Left lung (tissue), 10 donors: ENCODE data around the gene MUS81. TPM values are rescaled to one million over a fixed set of nuclear protein-coding genes. Genes with fewer than 3 reads are reported as not detected.
"Not testable (repeated sequence)": the region's sequence is repeated elsewhere in the genome, so short reads cannot be mapped to it uniquely, and the experiment has no call there.

Experiments
- ATAC-seq: fragments of 200-7000 bp; cut with Tn5 transposase; one replicate; pipeline ENCODE4 v1.9.1; 2020; ENCODE audit warnings: moderate library complexity
- DNase-seq, 4 donors: peaks; one replicate each; pipeline ENCODE4 v3.0.0-alpha.2; 2013 to 2020
- H3K27ac ChIP-seq, 2 donors: fragments of 200-600 bp; sonication (generic) in 1 of 2; one replicate each; pipeline versions ENCODE4 v1.5.0 to v1.8.0; 2020 to 2021
- H3K27me3 ChIP-seq, 2 donors: fragments of 200-600 bp; sonication (generic) in 1 of 2; one replicate each; pipeline versions ENCODE4 v1.5.0 to v1.8.0; 2020 to 2021
- H3K36me3 ChIP-seq, 2 donors: fragments of 200-600 bp; sonication (generic) in 1 of 2; one replicate each; pipeline versions ENCODE4 v1.5.0 to v1.8.0; 2020 to 2021
- H3K4me1 ChIP-seq, 2 donors: fragments of 200-600 bp; one replicate each; pipeline ENCODE4 v1.8.0; 2021
- H3K4me3 ChIP-seq, 2 donors: fragments of 200-600 bp; sonication (generic) in 1 of 2; one replicate each; pipeline versions ENCODE4 v1.5.0 to v1.8.0; 2020 to 2021; ENCODE audit warnings: mild to moderate bottlenecking in 1 of 2
- H3K9me3 ChIP-seq, 2 donors: fragments of 200-600 bp; sonication (generic) in 1 of 2; one replicate each; pipeline versions ENCODE4 v1.5.0 to v1.8.0; 2020 to 2021
- intact Hi-C, 2 donors: fragments of 100-400 bp; cut with DNase I; formaldehyde crosslinking; loops; one replicate each; pipeline versions ENCODE4 v1.11.2 to v1.14.2; 2022
- polyA plus RNA-seq, 6 donors: library from polyadenylated mRNA; unstranded; fragments of 120-200 nt; gene quantifications; one replicate each; pipeline ENCODE4 v1.2.1, GENCODE V29; 2013; ENCODE audit not compliant: insufficient read length in 6 of 6
- total RNA-seq, 2 donors: library from RNA; stranded (reverse); fragmentation: NEBNext Ultra II Directional; extraction: Animal tissue kit (Norgen Biotek cat#: 25700); gene quantifications; one replicate each; pipeline ENCODE4 v1.2.1, GENCODE V29; 2021
- TF ChIP-seq, protein P1 (sequence below), 2 donors: fragments of 200-600 bp; sonication (generic) in 1 of 2; IDR thresholded peaks; one replicate each; pipeline versions ENCODE4 v1.5.0 to v1.8.0; 2021; ENCODE audit warnings: antibody characterized with exemption in 2 of 2
- donor health status: DM: no; HTN: yes; CAD: no.
- donor health status: DM: no; HTN: no; CAD: no.

MUS81 gene
- total and polyA plus RNA-seq, 8 donors = 43.4 to 55.0 (median 50.9) TPM

DNA sequence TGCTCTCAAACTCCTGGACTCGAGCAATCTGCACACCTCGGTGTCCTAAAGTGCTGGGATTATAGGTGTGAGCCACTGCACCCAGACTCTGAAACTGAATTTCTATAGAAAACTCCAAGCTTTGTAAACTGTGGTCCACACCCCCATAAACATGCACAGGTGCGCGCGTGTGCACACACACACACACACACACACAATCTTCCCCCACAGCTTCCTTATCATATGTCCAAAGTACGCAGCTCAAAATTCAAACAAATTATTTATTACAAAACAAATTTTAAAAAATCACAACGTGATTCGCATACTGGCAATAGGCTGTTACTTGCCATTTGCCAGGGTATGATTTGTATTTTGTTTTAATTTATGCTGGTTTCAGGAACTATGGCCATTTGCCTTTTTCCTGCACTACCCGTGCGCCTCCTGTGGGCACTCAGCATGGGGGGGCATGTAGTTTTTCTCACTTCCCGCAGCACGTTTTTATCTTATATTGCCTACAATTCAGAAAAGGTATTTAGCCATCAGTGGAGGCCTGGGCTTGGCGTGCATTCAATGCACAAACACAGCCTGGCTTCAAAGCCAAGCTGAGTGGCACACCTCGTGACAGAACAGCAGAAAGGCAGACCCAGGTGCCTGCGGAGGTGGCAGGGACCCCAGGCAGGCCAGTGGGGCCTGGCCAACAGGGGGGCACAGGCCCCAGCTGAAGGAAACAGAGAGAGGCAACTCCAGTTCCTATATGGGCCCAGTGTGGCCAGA lies 37.3 kb upstream of the MUS81 start:
- no peak overlapping the region for H3K27ac ChIP-seq
- no peaks in the 10 kb centered on the region for H3K4me1 ChIP-seq
- H3K9me3 ChIP-seq = no peaks in the 10 kb centered on the region
- intact Hi-C loops = loop anchor here in 1 of 2 donors (10.0 kb wide), 1 partner anchor 108 kb away; the partner anchor contains the start of gene KAT5
- no peak overlapping the region for H3K4me3 ChIP-seq
- no peaks in the 10 kb centered on the region for H3K36me3 ChIP-seq
- ATAC-seq = peak; percentile 45
- TF ChIP-seq, protein P1, sequence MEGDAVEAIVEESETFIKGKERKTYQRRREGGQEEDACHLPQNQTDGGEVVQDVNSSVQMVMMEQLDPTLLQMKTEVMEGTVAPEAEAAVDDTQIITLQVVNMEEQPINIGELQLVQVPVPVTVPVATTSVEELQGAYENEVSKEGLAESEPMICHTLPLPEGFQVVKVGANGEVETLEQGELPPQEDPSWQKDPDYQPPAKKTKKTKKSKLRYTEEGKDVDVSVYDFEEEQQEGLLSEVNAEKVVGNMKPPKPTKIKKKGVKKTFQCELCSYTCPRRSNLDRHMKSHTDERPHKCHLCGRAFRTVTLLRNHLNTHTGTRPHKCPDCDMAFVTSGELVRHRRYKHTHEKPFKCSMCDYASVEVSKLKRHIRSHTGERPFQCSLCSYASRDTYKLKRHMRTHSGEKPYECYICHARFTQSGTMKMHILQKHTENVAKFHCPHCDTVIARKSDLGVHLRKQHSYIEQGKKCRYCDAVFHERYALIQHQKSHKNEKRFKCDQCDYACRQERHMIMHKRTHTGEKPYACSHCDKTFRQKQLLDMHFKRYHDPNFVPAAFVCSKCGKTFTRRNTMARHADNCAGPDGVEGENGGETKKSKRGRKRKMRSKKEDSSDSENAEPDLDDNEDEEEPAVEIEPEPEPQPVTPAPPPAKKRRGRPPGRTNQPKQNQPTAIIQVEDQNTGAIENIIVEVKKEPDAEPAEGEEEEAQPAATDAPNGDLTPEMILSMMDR (IDR thresholded peaks at IDR 0.05) = no peak
- H3K27me3 ChIP-seq = no peaks in the 10 kb centered on the region
- DNase-seq = peak in 2 of 4 donors; percentile 47 to 59

DNA sequence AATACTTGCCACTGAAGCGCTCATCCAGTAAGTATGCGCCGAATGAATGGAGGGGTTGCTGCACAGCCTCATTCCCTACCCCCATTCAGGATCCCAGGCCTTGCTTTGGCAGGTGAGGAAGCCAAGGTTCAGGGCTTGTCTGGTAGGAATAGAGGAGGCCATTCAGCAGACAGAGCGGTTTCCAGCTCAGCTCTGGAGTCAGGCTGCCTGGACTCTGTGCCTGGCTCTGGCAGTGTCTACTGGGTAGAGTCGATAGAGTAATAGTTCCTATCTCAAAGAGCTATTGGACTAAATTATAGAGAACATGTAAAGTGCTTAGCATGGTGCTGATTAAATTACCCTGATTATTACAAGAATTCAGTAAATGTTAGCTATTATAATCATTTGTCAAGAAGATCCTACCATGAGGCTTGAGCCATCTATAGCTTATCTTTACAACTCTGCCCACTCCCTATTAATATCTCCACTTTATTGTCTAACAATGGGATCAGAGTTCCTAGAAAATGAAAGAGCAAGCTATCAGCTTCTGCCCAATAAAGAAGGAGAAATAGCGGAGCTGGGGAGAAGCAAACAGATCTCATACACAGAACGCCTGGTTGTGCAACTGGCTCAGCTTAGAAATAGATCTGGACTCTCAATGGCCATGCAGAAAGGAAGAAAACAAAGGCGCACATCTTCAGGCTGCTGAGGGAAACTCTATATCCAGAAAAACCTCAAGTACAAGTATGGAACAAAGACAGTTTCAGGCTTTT lies 33.1 kb upstream of the MUS81 start:
- Histone ChIP-seq H3K27me3 (no peaks in the 10 kb centered on the region), H3K4me1 (no peaks in the 10 kb centered on the region), H3K27ac (no peak overlapping the region), H3K9me3 (no peaks in the 10 kb centered on the region), H3K36me3 (no peaks in the 10 kb centered on the region), H3K4me3 (no peak overlapping the region)
- TF ChIP-seq, protein P1 (IDR thresholded peaks at IDR 0.05) = no peak
- ATAC-seq (no peak), DNase-seq (peak in 1 of 4 donors; percentile 12)
- intact Hi-C loops = loop anchor here in 1 of 2 donors (10.0 kb wide), 1 partner anchor 112 kb away; the partner anchor contains the start of gene KAT5

DNA sequence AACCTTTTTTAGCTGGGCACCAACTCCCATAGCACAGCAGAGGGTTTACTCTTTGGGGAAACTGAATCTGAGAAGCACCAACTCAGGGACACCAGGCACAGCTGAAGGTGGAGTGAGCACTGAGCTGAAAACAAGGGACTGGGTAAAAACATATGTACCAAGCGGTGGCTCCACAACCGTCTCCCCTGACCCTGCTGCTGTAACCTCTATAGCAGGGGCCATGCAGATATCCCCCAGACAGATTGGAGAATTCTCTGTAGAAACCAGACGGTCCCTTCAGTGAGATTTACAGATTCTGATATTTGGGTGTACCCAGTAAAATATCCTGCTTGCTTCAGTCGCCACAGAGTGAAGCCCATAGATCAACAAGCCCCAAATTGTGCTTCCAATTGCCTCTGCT lies 30.8 kb upstream of the MUS81 start:
- Histone ChIP-seq H3K9me3 (no peaks in the 10 kb centered on the region), H3K27ac (no peak overlapping the region), H3K4me1 (peaks cover 0 to 16% of the 10 kb centered on the region in 2 donors), H3K36me3 (no peaks in the 10 kb centered on the region), H3K27me3 (no peaks in the 10 kb centered on the region), H3K4me3 (no peak overlapping the region)
- DNase-seq (peak in 1 of 4 donors; percentile 2), ATAC-seq (no peak)
- TF ChIP-seq, protein P1 (IDR thresholded peaks at IDR 0.05) = no peak
- intact Hi-C loops = loop anchor here in 1 of 2 donors (10.0 kb wide), 1 partner anchor 115 kb away; the partner anchor contains the start of gene KAT5

DNA sequence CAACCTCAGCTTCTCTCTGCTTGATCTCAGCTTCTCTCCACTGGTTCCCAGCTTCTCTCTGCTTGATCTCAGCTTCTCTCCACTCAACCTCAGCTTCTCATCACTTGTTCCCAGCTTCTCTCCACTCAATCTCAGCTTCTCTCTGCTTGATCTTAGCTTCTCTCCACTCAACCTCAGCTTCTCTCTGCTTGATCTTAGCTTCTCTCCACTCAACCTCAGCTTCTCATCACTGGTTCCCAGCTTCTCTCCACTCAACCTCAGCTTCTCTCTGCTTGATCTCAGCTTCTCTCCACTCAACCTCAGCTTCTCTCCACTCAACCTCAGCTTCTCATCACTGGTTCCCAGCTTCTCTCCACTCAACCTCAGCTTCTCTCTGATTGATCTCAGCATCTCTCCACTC lies 28.0 kb upstream of the MUS81 start:
- not testable (repeated sequence) for DNase-seq

DNA sequence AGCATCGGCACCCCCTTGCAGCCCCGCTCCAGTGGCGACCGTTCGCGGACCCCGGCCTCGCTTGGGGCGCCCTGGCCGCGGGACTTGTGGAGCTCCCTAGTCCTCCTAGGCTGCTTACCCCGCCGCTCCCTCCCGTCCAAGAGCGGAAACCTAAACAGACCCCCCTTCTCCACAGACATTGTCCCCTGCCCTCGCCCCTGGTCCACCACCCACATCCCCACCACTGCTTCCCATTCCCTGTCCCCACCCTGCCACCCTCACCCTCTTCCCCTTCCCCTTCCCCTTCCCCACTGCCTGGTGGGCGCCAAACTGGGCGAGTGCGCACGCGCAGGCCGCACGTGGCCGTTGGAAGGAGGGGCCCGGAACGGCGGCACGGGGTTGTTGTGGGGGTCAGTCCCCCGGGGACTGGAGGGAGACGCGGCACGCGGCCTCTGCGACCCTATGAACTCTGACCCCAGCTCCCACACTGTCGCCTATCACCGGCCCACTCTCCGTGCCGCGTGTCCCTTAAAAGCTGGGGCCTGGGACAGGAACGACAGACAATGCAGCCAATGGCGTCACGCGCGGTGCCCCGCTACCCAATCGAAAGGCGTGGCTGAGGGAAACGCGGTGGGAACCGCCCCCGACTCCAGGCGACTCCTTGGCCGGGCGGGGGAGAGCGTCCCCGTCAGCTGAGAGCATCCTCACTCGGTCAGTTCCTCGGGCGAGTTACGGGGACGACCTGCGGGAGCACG lies 26.8 kb upstream of the MUS81 start, which contains the start of gene SNX32:
Gene SNX32 (plus strand): TSS at position 667 of the 734 bp plus-strand sequence. CDS start 103 bp downstream, outside the sequence.
- peak within 1 kb of the TSS in 1 of 2 donors; percentile 24 for H3K27ac ChIP-seq
- H3K4me1 ChIP-seq = peaks cover 0 to 16% of the 10 kb centered on the region in 2 donors
- intact Hi-C loops = no loop called here

More for the DNA sequence above, 28.0 kb upstream of the MUS81 start:
- ATAC-seq, H3K4me3 ChIP-seq, H3K27ac ChIP-seq, H3K9me3 ChIP-seq, H3K36me3 ChIP-seq, intact Hi-C loops, H3K27me3 ChIP-seq: not testable (repeated sequence)
- peaks cover 0 to 16% of the 10 kb centered on the region in 2 donors for H3K4me1 ChIP-seq

More for the DNA sequence above, 26.8 kb upstream of the MUS81 start, which contains the start of gene SNX32:
- DNase-seq (peak; percentile 92 to 96 (median 95)), ATAC-seq (peak; percentile 100)
- Histone ChIP-seq H3K27me3 (no peaks in the 10 kb centered on the region), H3K9me3 (no peaks in the 10 kb centered on the region), H3K36me3 (no peaks in the 10 kb centered on the region), H3K4me3 (peak within 1 kb of the TSS; percentile 38 to 44)
- TF ChIP-seq, protein P1 (IDR thresholded peaks at IDR 0.05) = no peak
